ENCODE measurements around the gene TAF11L4.
"Not testable (repeated sequence)": the region's sequence is repeated elsewhere in the genome, so short reads cannot be mapped to it uniquely, and the experiment has no call there.

DNA sequence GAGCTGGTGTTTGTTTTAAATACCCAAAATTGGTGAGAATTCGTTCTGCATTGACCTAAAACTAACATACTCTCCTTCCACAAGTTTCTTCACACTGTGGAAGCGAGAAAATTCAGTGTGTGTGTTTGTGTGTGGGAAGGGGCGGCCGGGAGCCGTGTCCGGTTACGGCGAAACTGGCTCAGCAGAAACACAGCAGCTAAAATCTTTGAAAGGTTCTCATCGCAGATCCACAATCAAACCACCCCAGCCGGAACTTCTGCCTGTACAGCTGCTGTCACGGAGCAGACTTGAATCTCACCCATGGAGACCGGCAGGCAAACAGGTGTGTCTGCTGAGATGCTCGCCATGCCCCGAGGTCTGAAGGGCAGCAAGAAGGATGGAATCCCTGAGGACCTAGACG is 3.3 kb downstream of the TAF11L4 start, which contains the start of gene TAF11L5:
- TF ChIP-seq, protein P1, sequence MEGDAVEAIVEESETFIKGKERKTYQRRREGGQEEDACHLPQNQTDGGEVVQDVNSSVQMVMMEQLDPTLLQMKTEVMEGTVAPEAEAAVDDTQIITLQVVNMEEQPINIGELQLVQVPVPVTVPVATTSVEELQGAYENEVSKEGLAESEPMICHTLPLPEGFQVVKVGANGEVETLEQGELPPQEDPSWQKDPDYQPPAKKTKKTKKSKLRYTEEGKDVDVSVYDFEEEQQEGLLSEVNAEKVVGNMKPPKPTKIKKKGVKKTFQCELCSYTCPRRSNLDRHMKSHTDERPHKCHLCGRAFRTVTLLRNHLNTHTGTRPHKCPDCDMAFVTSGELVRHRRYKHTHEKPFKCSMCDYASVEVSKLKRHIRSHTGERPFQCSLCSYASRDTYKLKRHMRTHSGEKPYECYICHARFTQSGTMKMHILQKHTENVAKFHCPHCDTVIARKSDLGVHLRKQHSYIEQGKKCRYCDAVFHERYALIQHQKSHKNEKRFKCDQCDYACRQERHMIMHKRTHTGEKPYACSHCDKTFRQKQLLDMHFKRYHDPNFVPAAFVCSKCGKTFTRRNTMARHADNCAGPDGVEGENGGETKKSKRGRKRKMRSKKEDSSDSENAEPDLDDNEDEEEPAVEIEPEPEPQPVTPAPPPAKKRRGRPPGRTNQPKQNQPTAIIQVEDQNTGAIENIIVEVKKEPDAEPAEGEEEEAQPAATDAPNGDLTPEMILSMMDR (IDR thresholded peaks at IDR 0.05), result not testable (repeated sequence)
- not testable (repeated sequence) for TF ChIP-seq POLR2A (IDR thresholded peaks at IDR 0.05)

All from thyroid gland (tissue), 4 donors.